Keratinocyte (primary cell): ENCODE measurements around the gene DCLK1. TPM values are rescaled to one million over a fixed set of nuclear protein-coding genes. Genes with fewer than 3 reads are reported as not detected.

Experiments used
- DNase-seq: peaks from one replicate; pipeline ENCODE4 v3.0.0-alpha.2; 2011; ENCODE audit warnings: low read depth, missing footprints, low spot score
- FAIRE-seq: peaks from 2 replicates; lab custom pipeline; 2011; peaks lifted over from hg19 to GRCh38; lab: Jason Lieb, UNC
- H2AFZ ChIP-seq: 2 replicates; pipeline ENCODE4 v1.6.0; 2012; ENCODE audit warnings: low read length, control low read depth, inconsistent platforms; ENCODE audit not compliant: control insufficient read depth
- H3K27ac ChIP-seq: 2 replicates; pipeline ENCODE4 v1.5.1; 2011; ENCODE audit warnings: low read length; ENCODE audit not compliant: control insufficient read depth, insufficient read depth
- H3K27me3 ChIP-seq: 3 replicates; pipeline ENCODE4 v1.6.0; 2011; ENCODE audit warnings: low read length; ENCODE audit not compliant: control insufficient read depth, insufficient read depth; ENCODE audit errors: extremely low read depth
- H3K36me3 ChIP-seq, 2 experiments: 2 replicates in 1 of 2; 3 replicates in 1 of 2; pipeline ENCODE4 v1.5.1; 2011; ENCODE audit warnings: low read length in 2 of 2, mild to moderate bottlenecking in 1 of 2; ENCODE audit not compliant: control insufficient read depth in 2 of 2, insufficient read depth in 2 of 2; ENCODE audit errors: extremely low read depth in 1 of 2
- H3K4me1 ChIP-seq: 3 replicates; pipeline ENCODE4 v1.5.1; 2011; ENCODE audit warnings: low read length; ENCODE audit not compliant: control insufficient read depth, insufficient read depth; ENCODE audit errors: extremely low read depth
- H3K4me2 ChIP-seq: 3 replicates; pipeline ENCODE4 v1.6.0; 2011; ENCODE audit warnings: low read depth, low read length; ENCODE audit not compliant: control insufficient read depth, insufficient read depth; ENCODE audit errors: extremely low read depth
- H3K4me3 ChIP-seq, 3 experiments: fragments of 200-600 bp in 1 of 3; sonication (generic) in 1 of 3; 2 replicates in 2 of 3; 3 replicates in 1 of 3; pipeline ENCODE4 v1.5.1; 2011 to 2016; ENCODE audit warnings: low read length in 3 of 3, mild to moderate bottlenecking in 3 of 3, control low read depth in 2 of 3, inconsistent platforms in 1 of 3, low read depth in 1 of 3, mixed read lengths in 1 of 3, mixed run types in 1 of 3, moderate library complexity in 1 of 3; ENCODE audit not compliant: control insufficient read depth in 2 of 3, insufficient read depth in 2 of 3; ENCODE audit errors: extremely low read depth in 1 of 3
- H3K79me2 ChIP-seq: 2 replicates; pipeline ENCODE4 v1.6.0; 2012; ENCODE audit warnings: low read length; ENCODE audit not compliant: control insufficient read depth, insufficient read depth
- H3K9ac ChIP-seq: 3 replicates; pipeline ENCODE4 v1.6.0; 2011; ENCODE audit warnings: low read length; ENCODE audit not compliant: control insufficient read depth, insufficient read depth; ENCODE audit errors: extremely low read depth
- H3K9me1 ChIP-seq: 3 replicates; pipeline ENCODE4 v1.6.0; 2011; ENCODE audit warnings: low read length; ENCODE audit not compliant: control insufficient read depth, insufficient read depth; ENCODE audit errors: extremely low read depth
- H3K9me3 ChIP-seq: 2 replicates; pipeline ENCODE4 v1.5.1; 2012; ENCODE audit warnings: low read depth, low read length; ENCODE audit not compliant: control insufficient read depth
- H4K20me1 ChIP-seq: 3 replicates; pipeline ENCODE4 v1.6.0; 2011; ENCODE audit warnings: low read length; ENCODE audit not compliant: control insufficient read depth, insufficient read depth; ENCODE audit errors: extremely low read depth
- EZH2 ChIP-seq: IDR thresholded peaks from one replicate; pipeline ENCODE4 v1.6.1; 2012; ENCODE audit warnings: inconsistent platforms, mild to moderate bottlenecking, low read length, moderate library complexity
- dilution Hi-C: fragments of 300-500 bp; cut with MboI; formaldehyde crosslinking; loops from one replicate; pipeline ENCODE4 v1.7.0; 2020; ENCODE audit warnings: low sequenced_read_pairs; ENCODE audit not compliant: extremely low pct_ligation_motif_present
- polyA plus RNA-seq, 5 experiments: library from polyadenylated mRNA; depleted of rRNA in 3 of 5; stranded (reverse) in 3 of 5; stranded (forward) in 1 of 5; unstranded in 1 of 5; fragments of >200 nt; gene quantifications; 1 replicate in 1 of 5; 2 replicates in 3 of 5; 3 replicates in 1 of 5; pipeline versions ENCODE4 v1.2.1 to v1.2.3, GENCODE V29; 2011 to 2012; ENCODE audit warnings: missing spikeins in 2 of 5, low read depth in 1 of 5, low replicate concordance in 1 of 5
- TF ChIP-seq, protein P1 (sequence below), 3 experiments: IDR thresholded peaks in 1 of 3; conservative IDR thresholded peaks in 1 of 3; optimal IDR thresholded peaks in 1 of 3; 2 replicates in 2 of 3; 3 replicates in 1 of 3; pipeline versions ENCODE3 to v1.5.1; 2011; ENCODE audit warnings: low read length in 3 of 3, mild to moderate bottlenecking in 3 of 3, moderate library complexity in 2 of 3, control low read depth in 1 of 3, inconsistent platforms in 1 of 3; ENCODE audit not compliant: insufficient read depth in 2 of 3; ENCODE audit errors: extremely low read depth in 1 of 3

DCLK1 gene
- polyA plus RNA-seq, 1 donor (not counting 4 experiments of a cell fraction or from before 2014, with no cell fraction given) = 0.04 TPM

DNA sequence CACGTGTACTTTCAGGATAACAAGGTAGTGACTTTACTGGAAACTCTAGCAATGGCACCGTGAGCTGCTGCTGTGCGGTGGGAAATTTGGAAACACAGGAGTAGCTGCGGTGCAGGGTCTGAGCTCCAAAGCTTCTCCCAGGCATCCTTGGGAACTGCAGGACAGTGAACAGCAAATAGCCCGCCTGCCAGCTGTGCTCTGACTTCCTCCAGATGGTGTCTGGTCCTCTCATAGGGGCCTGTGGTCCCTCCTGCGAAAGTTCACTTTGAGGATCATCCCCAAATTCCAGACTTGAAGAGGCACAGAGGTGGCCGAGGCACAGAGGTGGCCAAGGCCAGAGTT is 367.4 kb downstream of the DCLK1 start:
- DNase-seq (no peak), FAIRE-seq (no peak)
- no peak overlapping the region for H3K9ac ChIP-seq
- TF ChIP-seq, protein P1, sequence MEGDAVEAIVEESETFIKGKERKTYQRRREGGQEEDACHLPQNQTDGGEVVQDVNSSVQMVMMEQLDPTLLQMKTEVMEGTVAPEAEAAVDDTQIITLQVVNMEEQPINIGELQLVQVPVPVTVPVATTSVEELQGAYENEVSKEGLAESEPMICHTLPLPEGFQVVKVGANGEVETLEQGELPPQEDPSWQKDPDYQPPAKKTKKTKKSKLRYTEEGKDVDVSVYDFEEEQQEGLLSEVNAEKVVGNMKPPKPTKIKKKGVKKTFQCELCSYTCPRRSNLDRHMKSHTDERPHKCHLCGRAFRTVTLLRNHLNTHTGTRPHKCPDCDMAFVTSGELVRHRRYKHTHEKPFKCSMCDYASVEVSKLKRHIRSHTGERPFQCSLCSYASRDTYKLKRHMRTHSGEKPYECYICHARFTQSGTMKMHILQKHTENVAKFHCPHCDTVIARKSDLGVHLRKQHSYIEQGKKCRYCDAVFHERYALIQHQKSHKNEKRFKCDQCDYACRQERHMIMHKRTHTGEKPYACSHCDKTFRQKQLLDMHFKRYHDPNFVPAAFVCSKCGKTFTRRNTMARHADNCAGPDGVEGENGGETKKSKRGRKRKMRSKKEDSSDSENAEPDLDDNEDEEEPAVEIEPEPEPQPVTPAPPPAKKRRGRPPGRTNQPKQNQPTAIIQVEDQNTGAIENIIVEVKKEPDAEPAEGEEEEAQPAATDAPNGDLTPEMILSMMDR (optimal IDR thresholded peaks at IDR 0.05 in 1 of 3, IDR thresholded peaks at IDR 0.05 in 1 of 3, conservative IDR thresholded peaks at IDR 0.05 in 1 of 3; ENCODE audit: extremely low read depth in 1 of 3, insufficient read depth in 2 of 3, low read length in 3 of 3) = no peak
- no peak for TF ChIP-seq EZH2
- no peaks in the 10 kb centered on the region for H3K79me2 ChIP-seq
- no peak overlapping the region for H3K27ac ChIP-seq
- dilution Hi-C loops = no loop called here
- H3K27me3 ChIP-seq = no peaks in the 10 kb centered on the region
- no peak overlapping the region for H3K4me3 ChIP-seq
- H3K4me2 ChIP-seq = no peak overlapping the region
- H3K9me3 ChIP-seq = peaks cover 14% of the 10 kb centered on the region
- H2AFZ ChIP-seq = no peak overlapping the region
- no peaks in the 10 kb centered on the region for H3K36me3 ChIP-seq
- no peaks in the 10 kb centered on the region for H4K20me1 ChIP-seq
- no peaks in the 10 kb centered on the region for H3K9me1 ChIP-seq
- H3K4me1 ChIP-seq = no peaks in the 10 kb centered on the region

DNA sequence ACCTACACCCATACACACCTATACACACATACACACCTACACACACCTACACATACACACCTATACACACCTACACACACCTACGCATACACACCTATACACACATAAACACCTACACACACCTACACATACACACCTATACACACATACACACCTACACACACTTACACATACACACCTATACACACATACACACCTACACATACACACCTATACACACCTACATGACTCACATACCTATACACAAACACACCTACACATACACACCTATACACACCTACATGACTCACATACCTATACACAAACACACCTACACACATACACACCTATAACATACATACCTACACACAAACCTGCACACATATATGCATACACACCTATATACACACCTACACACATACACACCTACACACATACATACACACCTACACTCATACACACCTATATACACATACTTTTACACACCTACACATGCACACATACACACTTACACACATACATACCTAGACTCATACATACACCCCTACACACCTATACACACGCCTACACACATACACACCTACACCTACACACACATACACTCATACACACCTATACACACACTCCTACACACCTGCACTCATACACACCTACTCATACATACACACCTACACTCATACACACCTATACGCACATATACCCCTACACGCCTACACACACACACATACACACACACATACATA is 368.0 kb downstream of the DCLK1 start:
- no peaks in the 10 kb centered on the region for H4K20me1 ChIP-seq
- H3K4me1 ChIP-seq = no peaks in the 10 kb centered on the region
- H3K9me1 ChIP-seq = no peaks in the 10 kb centered on the region
- H3K9ac ChIP-seq = no peak overlapping the region
- TF ChIP-seq, protein P1 (optimal IDR thresholded peaks at IDR 0.05 in 1 of 3, IDR thresholded peaks at IDR 0.05 in 1 of 3, conservative IDR thresholded peaks at IDR 0.05 in 1 of 3; ENCODE audit: extremely low read depth in 1 of 3, insufficient read depth in 2 of 3, low read length in 3 of 3) = no peak
- TF ChIP-seq EZH2 = no peak
- DNase-seq (no peak), FAIRE-seq (no peak)
- no peaks in the 10 kb centered on the region for H3K36me3 ChIP-seq
- no peaks in the 10 kb centered on the region for H3K79me2 ChIP-seq
- H3K4me3 ChIP-seq = no peak overlapping the region
- no peaks in the 10 kb centered on the region for H3K27me3 ChIP-seq
- peaks cover 14% of the 10 kb centered on the region for H3K9me3 ChIP-seq
- no peak overlapping the region for H3K27ac ChIP-seq
- dilution Hi-C loops = no loop called here
- no peak overlapping the region for H3K4me2 ChIP-seq
- H2AFZ ChIP-seq = no peak overlapping the region
